Body of pancreas (tissue), 4 donors: ENCODE measurements around the gene TNRC18. TPM values are rescaled to one million over a fixed set of nuclear protein-coding genes. Genes with fewer than 3 reads are reported as not detected.

Experiments
- ATAC-seq: fragments of 150-250 bp; one replicate; pipeline ENCODE4 v1.9.1; 2016
- DNase-seq, 4 donors: peaks; one replicate each; pipeline ENCODE4 v3.0.0-alpha.2; 2019
- H3K27ac ChIP-seq, 4 donors: fragments of 200-600 bp; sonication (generic); 1 replicate in 3 of 4; 2 replicates in 1 of 4; pipeline versions ENCODE4 v1.5.1 to v1.6.1; 2016 to 2019; ENCODE audit warnings: mild to moderate bottlenecking in 1 of 4, mixed read lengths in 1 of 4, moderate library complexity in 1 of 4
- H3K27me3 ChIP-seq, 2 donors: fragments of 200-600 bp; sonication (generic); one replicate each; pipeline ENCODE4 v1.6.0; 2016; ENCODE audit warnings: mild to moderate bottlenecking in 1 of 2
- H3K36me3 ChIP-seq, 2 donors: fragments of 200-600 bp; sonication (generic); replicated peaks in 1 of 2; 2 replicates each; pipeline ENCODE4 v1.5.1; 2016; ENCODE audit warnings: low read depth in 2 of 2; ENCODE audit not compliant: insufficient read depth in 1 of 2
- H3K4me1 ChIP-seq: fragments of 200-600 bp; sonication (generic); one replicate; pipeline ENCODE4 v1.6.0; 2016
- H3K4me3 ChIP-seq, 2 donors: fragments of 200-600 bp; sonication (generic); 1 replicate in 1 of 2; 2 replicates in 1 of 2; pipeline ENCODE4 v1.5.1; 2016 to 2019
- H3K9me3 ChIP-seq, 3 donors: fragments of 200-600 bp; sonication (generic); 1 replicate in 2 of 3; 2 replicates in 1 of 3; pipeline ENCODE4 v1.5.1; 2016
- CTCF ChIP-seq, 7 experiments: fragments of 450-650 bp in 4 of 7; fragments of 200-600 bp in 3 of 7; sonication (generic) in 3 of 7; IDR thresholded peaks; one replicate each; pipeline ENCODE4 v1.5.1; 2016 to 2019; ENCODE audit warnings: antibody characterized with exemption in 7 of 7
- POLR2A ChIP-seq, 3 donors: fragments of 450-650 bp; IDR thresholded peaks; one replicate each; pipeline ENCODE4 v1.6.1; 2016; ENCODE audit warnings: antibody characterized with exemption in 3 of 3, mild to moderate bottlenecking in 2 of 3
- WGBS, 2 donors: methylation state at CpG; one replicate each; pipeline ENCODE4 v1.1.5; 2017; 5-methylcytosine and 5-hydroxymethylcytosine counted together
- intact Hi-C: fragments of 100-400 bp; cut with DNase I; formaldehyde crosslinking; loops from one replicate; pipeline ENCODE4 v1.15.1; 2023
- total RNA-seq, 2 donors: library from RNA; depleted of rRNA; stranded (reverse); fragments of >200 nt; gene quantifications; one replicate each; pipeline ENCODE4 v1.1.0, GENCODE V29; 2016

The TNRC18 gene
- total RNA-seq, 2 donors from 2014 or later: 87.9 to 201 TPM

- Histone ChIP-seq H3K27ac (no peak overlapping the region), H3K4me3 (no peak overlapping the region), H3K27me3 (no peaks in the 10 kb centered on the region), H3K4me1 (no peaks in the 10 kb centered on the region), H3K36me3 (peaks cover 22 to 32% of the 10 kb centered on the region in 2 donors), H3K9me3 (peaks cover 0 to 6% (median 0%) of the 10 kb centered on the region in 3 donors)
- ATAC-seq: peak; percentile 30
- WGBS, 2 donors: 52 to 55% methylated on average over 2 of the region's 2 CpGs
- intact Hi-C loops: no loop called here
- no peak for DNase-seq
- no peak for TF ChIP-seq POLR2A (IDR thresholded peaks at IDR 0.05)
- TF ChIP-seq CTCF (IDR thresholded peaks at IDR 0.05): no peak
Observed at GRCh38 chr7:5339955-5340354, 83.7 kb downstream of the TNRC18 start.

- Histone ChIP-seq H3K4me1 (no peaks in the 10 kb centered on the region), H3K27me3 (no peaks in the 10 kb centered on the region), H3K4me3 (no peak overlapping the region), H3K9me3 (peaks cover 0 to 6% (median 0%) of the 10 kb centered on the region in 3 donors), H3K27ac (no peak overlapping the region), H3K36me3 (peaks cover 6 to 14% of the 10 kb centered on the region in 2 donors)
- 93 to 95% methylated on average over 11 of the region's 11 CpGs for WGBS, 2 donors
- intact Hi-C loops: no loop called here
- TF ChIP-seq POLR2A (IDR thresholded peaks at IDR 0.05) (no peak), CTCF (IDR thresholded peaks at IDR 0.05) (no peak)
- no peak for ATAC-seq
- DNase-seq: no peak
Observed at GRCh38 chr7:5337047-5337446, 86.6 kb downstream of the TNRC18 start.

GRCh38 chr7:5334671-5335070, 89.0 kb downstream of the TNRC18 start:
- H3K27me3 ChIP-seq: no peaks in the 10 kb centered on the region
- H3K4me1 ChIP-seq: no peaks in the 10 kb centered on the region
- no peak for ATAC-seq
- peaks cover 6 to 10% of the 10 kb centered on the region in 2 donors for H3K36me3 ChIP-seq
- H3K27ac ChIP-seq: no peak overlapping the region
- no peak for DNase-seq
- peaks cover 0 to 6% (median 0%) of the 10 kb centered on the region in 3 donors for H3K9me3 ChIP-seq
- no peak for TF ChIP-seq CTCF (IDR thresholded peaks at IDR 0.05)
- WGBS, 2 donors: 86 to 90% methylated on average over 4 to 8 of the region's 8 CpGs
- intact Hi-C loops: no loop called here
- no peak overlapping the region for H3K4me3 ChIP-seq

DNA sequence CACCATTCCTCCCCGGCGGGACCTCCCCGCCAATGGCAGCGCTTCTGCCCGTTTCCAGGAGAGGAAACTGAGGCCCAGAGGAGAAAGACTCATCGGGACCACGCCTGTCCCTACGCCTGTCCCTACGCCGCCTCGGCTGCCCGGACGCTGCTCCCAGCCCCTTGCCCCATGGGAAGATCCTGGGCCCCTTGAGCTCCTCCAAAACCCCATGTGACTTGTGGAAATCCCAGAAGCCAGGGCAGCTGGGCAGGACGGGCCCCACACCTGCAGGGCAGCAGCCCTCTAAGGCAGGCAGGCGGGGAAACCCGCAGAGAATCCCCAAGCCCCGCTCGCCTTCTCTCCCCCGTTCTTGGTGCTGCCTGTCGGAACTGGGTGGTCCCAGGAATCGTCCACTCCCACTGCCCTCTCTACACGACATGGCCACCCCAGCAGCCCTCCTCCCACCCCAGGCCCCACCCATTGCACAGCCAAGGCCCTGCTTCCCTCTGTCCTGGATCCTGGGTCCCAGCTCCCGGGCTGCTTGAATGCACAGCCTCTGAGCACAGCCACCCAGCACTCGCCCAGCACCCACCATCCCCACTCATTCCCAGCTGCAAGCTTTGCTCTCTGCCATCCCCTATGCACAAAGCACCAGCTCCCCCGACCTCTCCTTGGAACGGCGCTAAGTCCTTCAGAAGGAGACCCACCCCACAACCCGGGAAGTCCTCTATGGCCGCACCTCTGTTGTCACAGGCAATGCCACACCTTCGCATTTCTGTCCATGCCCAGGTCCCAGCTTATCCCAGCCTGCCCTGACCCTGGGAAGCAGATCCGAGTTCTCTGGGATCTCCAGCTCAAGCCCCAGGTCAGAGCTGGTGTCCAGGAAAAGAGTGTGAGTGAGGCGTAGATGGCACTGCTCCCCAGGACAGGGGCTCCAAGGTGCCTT, 90.3 kb downstream of the TNRC18 start:
- Histone ChIP-seq H3K27me3 (no peaks in the 10 kb centered on the region), H3K9me3 (peaks cover 0 to 6% (median 0%) of the 10 kb centered on the region in 3 donors), H3K36me3 (peaks cover 6 to 10% of the 10 kb centered on the region in 2 donors), H3K4me3 (no peak overlapping the region), H3K4me1 (no peaks in the 10 kb centered on the region), H3K27ac (no peak overlapping the region)
- intact Hi-C loops: no loop called here
- ATAC-seq: no peak
- TF ChIP-seq CTCF (IDR thresholded peaks at IDR 0.05) (no peak), POLR2A (IDR thresholded peaks at IDR 0.05) (no peak)
- no peak for DNase-seq
- 90 to 91% methylated on average over 29 to 30 of the region's 32 CpGs for WGBS, 2 donors
